ENCODE data around the gene HIRA.

HIRA gene

DNA sequence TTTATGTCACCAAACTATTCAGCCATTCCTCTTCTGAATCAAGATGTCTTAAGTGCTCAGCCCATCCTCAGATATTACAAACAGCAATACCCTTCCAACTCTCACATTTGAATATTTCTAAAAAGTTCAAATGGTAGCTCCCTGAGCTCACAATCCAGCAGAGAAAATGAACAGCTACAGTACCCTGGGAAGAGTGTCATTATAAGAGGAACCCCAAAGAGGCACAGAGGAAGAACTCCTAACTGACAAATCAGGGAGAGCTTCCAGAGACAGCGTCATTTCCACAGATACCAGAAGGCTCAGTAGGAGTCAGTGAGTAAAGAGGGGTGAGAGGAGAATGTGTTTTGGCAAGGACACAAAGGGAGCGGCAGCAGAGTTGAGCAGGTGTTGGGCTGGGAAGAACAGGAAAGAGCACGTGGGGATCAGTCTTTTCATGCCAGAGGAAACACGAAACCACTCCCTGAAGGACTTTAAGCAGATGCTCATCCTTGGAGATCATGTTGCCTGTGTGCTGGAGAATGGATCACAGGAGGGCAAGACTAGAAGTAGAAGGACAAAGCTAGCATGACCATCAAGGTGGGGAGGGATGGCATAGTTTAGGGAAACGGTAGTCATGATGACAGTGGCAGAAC is 144.3 kb downstream of the HIRA start:
- H3K27ac ChIP-seq (ENCODE audit: low read length) = no peak overlapping the region
- no peak overlapping the region for H3K4me2 ChIP-seq (ENCODE audit: low read length)
- H3K9me3 ChIP-seq (ENCODE audit: insufficient read depth, low read length) = no peaks in the 10 kb centered on the region
- H3K4me3 ChIP-seq (ENCODE audit: low read length) = no peak overlapping the region
- TF ChIP-seq, protein P1, sequence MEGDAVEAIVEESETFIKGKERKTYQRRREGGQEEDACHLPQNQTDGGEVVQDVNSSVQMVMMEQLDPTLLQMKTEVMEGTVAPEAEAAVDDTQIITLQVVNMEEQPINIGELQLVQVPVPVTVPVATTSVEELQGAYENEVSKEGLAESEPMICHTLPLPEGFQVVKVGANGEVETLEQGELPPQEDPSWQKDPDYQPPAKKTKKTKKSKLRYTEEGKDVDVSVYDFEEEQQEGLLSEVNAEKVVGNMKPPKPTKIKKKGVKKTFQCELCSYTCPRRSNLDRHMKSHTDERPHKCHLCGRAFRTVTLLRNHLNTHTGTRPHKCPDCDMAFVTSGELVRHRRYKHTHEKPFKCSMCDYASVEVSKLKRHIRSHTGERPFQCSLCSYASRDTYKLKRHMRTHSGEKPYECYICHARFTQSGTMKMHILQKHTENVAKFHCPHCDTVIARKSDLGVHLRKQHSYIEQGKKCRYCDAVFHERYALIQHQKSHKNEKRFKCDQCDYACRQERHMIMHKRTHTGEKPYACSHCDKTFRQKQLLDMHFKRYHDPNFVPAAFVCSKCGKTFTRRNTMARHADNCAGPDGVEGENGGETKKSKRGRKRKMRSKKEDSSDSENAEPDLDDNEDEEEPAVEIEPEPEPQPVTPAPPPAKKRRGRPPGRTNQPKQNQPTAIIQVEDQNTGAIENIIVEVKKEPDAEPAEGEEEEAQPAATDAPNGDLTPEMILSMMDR (IDR thresholded peaks at IDR 0.05; ENCODE audit: low read depth, low read length) = no peak
- no peak for TF ChIP-seq EZH2phosphoT487 (IDR thresholded peaks at IDR 0.05; ENCODE audit: low read depth)
- H3K36me3 ChIP-seq (replicated peaks; ENCODE audit: low read depth, low read length) = no peaks in the 10 kb centered on the region
- no peak overlapping the region for H2AFZ ChIP-seq (ENCODE audit: low read depth, low read length)
- H4K20me1 ChIP-seq (ENCODE audit: insufficient read depth, low read length) = no peaks in the 10 kb centered on the region
- peaks cover 36% of the 10 kb centered on the region for H3K27me3 ChIP-seq (ENCODE audit: low read depth, low read length)
- no peak overlapping the region for H3K9ac ChIP-seq (ENCODE audit: low read length)
- no peaks in the 10 kb centered on the region for H3K79me2 ChIP-seq (ENCODE audit: low read length)
- peaks cover 7% of the 10 kb centered on the region for H3K4me1 ChIP-seq (ENCODE audit: low read length)

DNA sequence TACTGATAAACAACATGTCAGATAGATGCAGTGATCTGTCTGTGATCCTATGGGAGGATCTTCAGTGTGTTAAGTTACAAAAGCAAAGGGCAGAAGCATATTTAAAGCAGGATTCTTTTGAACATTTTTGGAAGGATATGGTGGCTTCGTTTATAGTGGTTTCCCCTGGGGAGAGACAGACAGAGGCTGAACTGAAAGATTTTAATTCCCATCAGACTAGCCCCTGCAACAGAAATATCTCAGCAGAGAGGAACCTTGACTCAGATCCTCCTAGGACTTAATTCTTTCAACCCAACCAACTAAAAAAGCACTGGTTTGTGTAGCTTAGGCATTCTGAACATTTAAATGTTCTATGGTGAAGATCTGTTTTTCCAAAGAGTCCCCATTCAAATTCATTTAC is 145.7 kb downstream of the HIRA start:
- Histone ChIP-seq H3K9me3 (ENCODE audit: insufficient read depth, low read length) (no peaks in the 10 kb centered on the region), H3K79me2 (ENCODE audit: low read length) (no peaks in the 10 kb centered on the region), H3K27ac (ENCODE audit: low read length) (no peak overlapping the region), H3K9ac (ENCODE audit: low read length) (no peak overlapping the region), H3K4me3 (ENCODE audit: low read length) (no peak overlapping the region), H3K4me1 (ENCODE audit: low read length) (peaks cover 5% of the 10 kb centered on the region), H3K4me2 (ENCODE audit: low read length) (no peak overlapping the region), H3K27me3 (ENCODE audit: low read depth, low read length) (peaks cover 33% of the 10 kb centered on the region), H3K36me3 (replicated peaks; ENCODE audit: low read depth, low read length) (no peaks in the 10 kb centered on the region), H2AFZ (ENCODE audit: low read depth, low read length) (no peak overlapping the region), H4K20me1 (ENCODE audit: insufficient read depth, low read length) (no peaks in the 10 kb centered on the region)
- TF ChIP-seq, protein P1 (IDR thresholded peaks at IDR 0.05; ENCODE audit: low read depth, low read length) = no peak
- TF ChIP-seq EZH2phosphoT487 (IDR thresholded peaks at IDR 0.05; ENCODE audit: low read depth) = no peak
